22Rv1 (cell line): ENCODE measurements around the gene MYCBPAP.

ENCODE experiments used
- H3K27ac ChIP-seq: fragments of 450-650 bp; 2 replicates; pipeline ENCODE4 v1.5.1; 2017
- CTCF ChIP-seq: fragments of 450-650 bp; IDR thresholded peaks from 2 replicates; pipeline ENCODE4 v1.5.1; 2017; ENCODE audit warnings: mild to moderate bottlenecking
- ZFX ChIP-seq: fragments of 450-650 bp; IDR thresholded peaks from 2 replicates; pipeline ENCODE4 v1.6.1; 2017; ENCODE audit warnings: antibody characterized with exemption, borderline replicate concordance

The MYCBPAP gene

GRCh38 chr17:50514388-50514787 lies 6.1 kb downstream of the MYCBPAP start:
- no peak overlapping the region for H3K27ac ChIP-seq
- no peak for TF ChIP-seq CTCF
- no peak for TF ChIP-seq ZFX

GRCh38 chr17:50514936-50515702 lies 6.9 kb downstream of the MYCBPAP start:
- H3K27ac ChIP-seq = no peak overlapping the region
- TF ChIP-seq CTCF (no peak), ZFX (no peak)

- TF ChIP-seq CTCF (no peak), ZFX (no peak)
- H3K27ac ChIP-seq = no peak overlapping the region
These were observed 8.8 kb downstream of the MYCBPAP start for GRCh38 chr17:50517011-50517410.

- TF ChIP-seq ZFX = no peak
- TF ChIP-seq CTCF = no peak
- no peak overlapping the region for H3K27ac ChIP-seq
These were observed 9.5 kb downstream of the MYCBPAP start for GRCh38 chr17:50517504-50518383.

GRCh38 chr17:50518384-50519023 lies 10.3 kb downstream of the MYCBPAP start:
- TF ChIP-seq CTCF = no peak
- no peak for TF ChIP-seq ZFX
- H3K27ac ChIP-seq = no peak overlapping the region

GRCh38 chr17:50519141-50519834 lies 11.0 kb downstream of the MYCBPAP start:
- no peak overlapping the region for H3K27ac ChIP-seq
- TF ChIP-seq ZFX = no peak
- no peak for TF ChIP-seq CTCF
